Breast epithelium (tissue), 3 donors: Measurements from ENCODE around the gene ZNF583.

Experiments
- CTCF ChIP-seq, 3 donors: fragments of 450-650 bp; IDR thresholded peaks; one replicate each; pipeline ENCODE4 v1.5.1; 2016 to 2017; ENCODE audit warnings: antibody characterized with exemption in 3 of 3, mild to moderate bottlenecking in 3 of 3, moderate library complexity in 3 of 3
- POLR2A ChIP-seq: fragments of 450-650 bp; IDR thresholded peaks from one replicate; pipeline ENCODE4 v1.6.1; 2016; ENCODE audit warnings: antibody characterized with exemption, mild to moderate bottlenecking, moderate library complexity

- TF ChIP-seq CTCF (IDR thresholded peaks at IDR 0.05): no peak
- TF ChIP-seq POLR2A: no peak
These were observed 37.2 kb downstream of the ZNF583 start for GRCh38 chr19:56441206-56441792.
